Measurements from ENCODE around the gene ID4.

The ID4 gene

DNA sequence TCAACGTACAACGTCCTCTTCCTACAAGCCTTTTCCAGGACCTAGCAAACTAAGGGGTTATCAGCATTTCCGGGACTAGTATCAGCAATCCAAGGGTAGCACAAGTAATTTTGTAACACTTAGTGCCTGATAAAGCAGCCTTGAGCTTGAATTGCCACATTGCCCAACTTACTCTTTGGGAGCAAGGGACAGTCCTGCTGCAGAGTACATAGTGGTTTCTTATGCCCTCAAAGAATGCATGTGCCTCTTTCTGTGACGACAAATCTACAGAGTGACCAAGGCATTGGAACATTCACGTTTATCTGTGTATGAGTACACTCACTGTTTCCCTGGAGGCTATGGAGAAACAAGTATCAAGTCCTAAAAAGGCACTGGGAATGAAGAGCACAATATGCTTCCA is 3.2 kb upstream of the ID4 start:
- no peak for DNase-seq (ENCODE audit: extremely low read depth, low read depth)
- TF ChIP-seq, protein P1, sequence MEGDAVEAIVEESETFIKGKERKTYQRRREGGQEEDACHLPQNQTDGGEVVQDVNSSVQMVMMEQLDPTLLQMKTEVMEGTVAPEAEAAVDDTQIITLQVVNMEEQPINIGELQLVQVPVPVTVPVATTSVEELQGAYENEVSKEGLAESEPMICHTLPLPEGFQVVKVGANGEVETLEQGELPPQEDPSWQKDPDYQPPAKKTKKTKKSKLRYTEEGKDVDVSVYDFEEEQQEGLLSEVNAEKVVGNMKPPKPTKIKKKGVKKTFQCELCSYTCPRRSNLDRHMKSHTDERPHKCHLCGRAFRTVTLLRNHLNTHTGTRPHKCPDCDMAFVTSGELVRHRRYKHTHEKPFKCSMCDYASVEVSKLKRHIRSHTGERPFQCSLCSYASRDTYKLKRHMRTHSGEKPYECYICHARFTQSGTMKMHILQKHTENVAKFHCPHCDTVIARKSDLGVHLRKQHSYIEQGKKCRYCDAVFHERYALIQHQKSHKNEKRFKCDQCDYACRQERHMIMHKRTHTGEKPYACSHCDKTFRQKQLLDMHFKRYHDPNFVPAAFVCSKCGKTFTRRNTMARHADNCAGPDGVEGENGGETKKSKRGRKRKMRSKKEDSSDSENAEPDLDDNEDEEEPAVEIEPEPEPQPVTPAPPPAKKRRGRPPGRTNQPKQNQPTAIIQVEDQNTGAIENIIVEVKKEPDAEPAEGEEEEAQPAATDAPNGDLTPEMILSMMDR (IDR thresholded peaks at IDR 0.05; ENCODE audit: low read depth, low read length), result no peak

DNA sequence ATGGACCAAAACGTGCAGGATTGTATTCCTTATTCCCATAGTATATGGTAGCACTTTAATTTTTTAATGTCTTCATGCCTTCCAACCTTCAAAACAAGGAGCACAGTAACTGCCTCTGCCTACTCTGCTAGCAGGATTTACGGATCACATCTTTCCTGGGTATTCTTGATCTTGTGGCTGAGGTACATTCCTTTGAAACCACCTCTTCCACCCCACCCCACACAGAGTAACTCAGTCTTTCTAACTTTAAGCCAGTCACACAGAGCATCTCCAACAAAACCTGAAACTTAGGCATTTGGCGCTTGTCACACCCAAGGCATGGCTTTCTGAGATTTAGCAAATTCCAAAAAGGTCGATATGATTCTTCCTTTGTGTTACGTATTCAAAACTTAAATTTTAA is 2.3 kb upstream of the ID4 start:
- DNase-seq (ENCODE audit: extremely low read depth, low read depth), result no peak
- TF ChIP-seq, protein P1 (IDR thresholded peaks at IDR 0.05; ENCODE audit: low read depth, low read length), result no peak

DNA sequence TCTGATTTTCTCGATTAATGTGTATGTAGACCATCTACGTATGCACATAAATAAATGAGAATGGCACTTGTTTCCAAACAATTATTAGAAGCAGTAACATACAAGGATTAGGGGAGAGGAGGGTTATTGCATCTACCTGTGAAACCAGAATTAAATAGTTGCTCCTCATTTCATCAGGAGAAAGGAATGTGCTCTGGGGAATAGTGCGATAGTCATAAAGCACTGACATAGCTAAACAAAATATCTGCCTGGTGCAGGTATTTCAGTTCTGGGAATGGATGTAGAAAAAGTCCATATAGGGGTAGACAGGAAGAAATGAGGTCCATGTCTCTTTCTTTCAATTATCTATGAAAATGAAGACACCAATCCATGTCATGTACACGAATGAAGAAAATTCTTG is 1.6 kb upstream of the ID4 start:
- TF ChIP-seq, protein P1 (IDR thresholded peaks at IDR 0.05; ENCODE audit: low read depth, low read length), result no peak
- DNase-seq (ENCODE audit: extremely low read depth, low read depth), result no peak

DNA sequence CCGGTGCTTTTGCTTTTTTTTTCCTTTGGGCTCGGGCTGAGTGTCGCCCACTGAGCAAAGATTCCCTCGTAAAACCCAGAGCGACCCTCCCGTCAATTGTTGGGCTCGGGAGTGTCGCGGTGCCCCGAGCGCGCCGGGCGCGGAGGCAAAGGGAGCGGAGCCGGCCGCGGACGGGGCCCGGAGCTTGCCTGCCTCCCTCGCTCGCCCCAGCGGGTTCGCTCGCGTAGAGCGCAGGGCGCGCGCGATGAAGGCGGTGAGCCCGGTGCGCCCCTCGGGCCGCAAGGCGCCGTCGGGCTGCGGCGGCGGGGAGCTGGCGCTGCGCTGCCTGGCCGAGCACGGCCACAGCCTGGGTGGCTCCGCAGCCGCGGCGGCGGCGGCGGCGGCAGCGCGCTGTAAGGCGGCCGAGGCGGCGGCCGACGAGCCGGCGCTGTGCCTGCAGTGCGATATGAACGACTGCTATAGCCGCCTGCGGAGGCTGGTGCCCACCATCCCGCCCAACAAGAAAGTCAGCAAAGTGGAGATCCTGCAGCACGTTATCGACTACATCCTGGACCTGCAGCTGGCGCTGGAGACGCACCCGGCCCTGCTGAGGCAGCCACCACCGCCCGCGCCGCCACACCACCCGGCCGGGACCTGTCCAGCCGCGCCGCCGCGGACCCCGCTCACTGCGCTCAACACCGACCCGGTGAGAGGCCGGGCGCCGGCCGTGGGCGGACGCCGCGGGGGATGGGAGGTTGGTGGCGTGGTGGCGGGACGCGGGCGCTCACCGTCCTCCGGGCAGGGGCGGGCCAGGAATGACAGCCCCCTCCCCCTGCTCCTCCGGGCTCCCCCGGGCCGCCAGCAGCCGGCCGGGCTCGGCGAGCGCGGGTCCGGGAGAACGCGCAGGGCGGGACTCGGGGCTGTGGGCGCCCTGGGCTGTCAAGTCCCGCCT is 606 bp downstream of the ID4 start:
- DNase-seq (ENCODE audit: extremely low read depth, low read depth), result no peak
- TF ChIP-seq, protein P1 (IDR thresholded peaks at IDR 0.05; ENCODE audit: low read depth, low read length), result no peak

DNA sequence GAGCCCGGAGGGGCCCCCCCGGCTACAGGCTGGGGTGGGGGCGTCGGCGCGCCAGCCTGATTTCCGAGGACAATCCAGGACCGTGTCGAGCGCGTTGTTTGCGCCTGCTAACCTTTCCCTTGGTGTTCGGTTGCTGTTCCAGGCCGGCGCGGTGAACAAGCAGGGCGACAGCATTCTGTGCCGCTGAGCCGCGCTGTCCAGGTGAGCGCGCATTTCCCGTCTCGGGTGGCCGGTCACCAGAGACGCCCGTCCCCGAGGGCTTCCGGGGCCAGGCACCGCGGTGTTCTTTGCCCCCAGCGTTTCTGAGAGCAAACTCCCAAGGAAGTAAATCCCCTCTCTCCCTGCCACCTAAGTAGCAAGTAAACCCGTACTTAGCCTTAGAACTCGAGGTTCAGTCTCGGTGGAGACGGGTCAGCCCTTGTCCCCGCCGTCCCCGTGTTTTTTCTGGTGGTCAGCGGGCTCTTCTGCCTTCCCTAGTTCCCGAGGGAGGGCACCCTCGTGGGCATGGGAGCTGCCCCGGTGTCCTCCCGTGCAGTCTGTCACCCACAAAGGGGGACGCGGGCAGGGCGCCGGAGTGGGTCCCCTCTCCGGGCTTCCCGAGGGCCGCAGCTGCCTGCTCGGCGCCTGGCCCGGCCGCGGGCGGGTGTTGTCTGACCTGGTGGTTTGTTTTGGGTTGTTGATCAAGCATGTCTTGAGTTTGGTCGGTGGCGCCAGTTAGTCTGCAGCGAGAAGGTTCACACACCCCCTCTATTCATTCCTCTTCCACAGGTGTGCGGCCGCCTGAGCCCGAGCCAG is 1.5 kb downstream of the ID4 start:
- DNase-seq (ENCODE audit: extremely low read depth, low read depth), result no peak
- TF ChIP-seq, protein P1 (IDR thresholded peaks at IDR 0.05; ENCODE audit: low read depth, low read length), result no peak

DNA sequence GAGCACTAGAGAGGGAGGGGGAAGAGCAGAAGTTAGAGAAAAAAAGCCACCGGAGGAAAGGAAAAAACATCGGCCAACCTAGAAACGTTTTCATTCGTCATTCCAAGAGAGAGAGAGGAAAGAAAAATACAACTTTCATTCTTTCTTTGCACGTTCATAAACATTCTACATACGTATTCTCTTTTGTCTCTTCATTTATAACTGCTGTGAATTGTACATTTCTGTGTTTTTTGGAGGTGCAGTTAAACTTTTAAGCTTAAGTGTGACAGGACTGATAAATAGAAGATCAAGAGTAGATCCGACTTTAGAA is 2.0 kb downstream of the ID4 start:
- TF ChIP-seq, protein P1 (IDR thresholded peaks at IDR 0.05; ENCODE audit: low read depth, low read length), result no peak
- DNase-seq (ENCODE audit: extremely low read depth, low read depth), result no peak

DNA sequence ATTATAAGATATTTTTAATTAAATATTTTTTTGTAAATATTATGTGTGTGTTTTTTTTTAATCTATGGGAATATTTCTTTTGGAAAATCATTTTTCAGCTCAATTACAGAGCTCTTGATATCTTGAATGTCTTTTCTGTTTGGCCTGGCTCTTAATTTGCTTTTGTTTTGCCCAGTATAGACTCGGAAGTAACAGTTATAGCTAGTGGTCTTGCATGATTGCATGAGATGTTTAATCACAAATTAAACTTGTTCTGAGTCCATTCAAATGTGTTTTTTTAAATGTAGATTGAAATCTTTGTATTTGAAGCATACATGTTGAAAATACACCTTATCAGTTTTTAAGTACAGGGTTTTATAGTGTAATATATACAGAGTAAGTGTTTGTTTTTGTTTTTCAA is 2.6 kb downstream of the ID4 start:
- TF ChIP-seq, protein P1 (IDR thresholded peaks at IDR 0.05; ENCODE audit: low read depth, low read length), result no peak
- no peak for DNase-seq (ENCODE audit: extremely low read depth, low read depth)

All from AG09319 (cell line).